WTC11 (cell line): ENCODE data around the gene SF3B1. TPM values are rescaled to one million over a fixed set of nuclear protein-coding genes. Genes with fewer than 3 reads are reported as not detected.

ENCODE experiments used
- ATAC-seq: fragments of 200-7000 bp; cut with Tn5 transposase; 2 replicates; pipeline ENCODE4 v1.10.0; 2021; ENCODE audit warnings: mild to moderate bottlenecking, moderate library complexity
- CTCF ChIA-PET: fragments of 300-600 bp; sonication (Branson Sonifier 250); formaldehyde crosslinking; loops from one replicate; lab custom pipeline; 2021; ENCODE audit warnings: antibody characterized with exemption; lab: Charles Lee
- POLR2A ChIA-PET: fragments of 350-600 bp; sonication (Branson Sonifier 250); formaldehyde crosslinking; loops from one replicate; lab custom pipeline; 2021; ENCODE audit warnings: antibody characterized with exemption; lab: Charles Lee
- DNase-seq: peaks from one replicate; pipeline ENCODE4 v3.0.0; 2021; ENCODE audit warnings: low spot score
- H3K27ac Mint-ChIP-seq: 2 replicates; pipeline ENCODE4 v1.8.0; 2021; ENCODE audit warnings: mixed read lengths
- H3K27me3 Mint-ChIP-seq: 2 replicates; pipeline ENCODE4 v1.8.0; 2021; ENCODE audit warnings: low read depth, mild to moderate bottlenecking, moderate library complexity, mixed read lengths
- H3K36me3 Mint-ChIP-seq: 2 replicates; pipeline ENCODE4 v1.8.0; 2021; ENCODE audit warnings: mixed read lengths
- H3K4me1 Mint-ChIP-seq: 2 replicates; pipeline ENCODE4 v1.8.0; 2022; ENCODE audit warnings: mixed read lengths
- H3K4me3 Mint-ChIP-seq: 2 replicates; pipeline ENCODE4 v1.8.0; 2021; ENCODE audit warnings: mild to moderate bottlenecking, moderate library complexity, mixed read lengths
- H3K9me3 Mint-ChIP-seq: 2 replicates; pipeline ENCODE4 v1.8.0; 2021; ENCODE audit warnings: mixed read lengths
- ATF1 ChIP-seq: sonication (generic); formaldehyde crosslinking; IDR thresholded peaks from 2 replicates; pipeline ENCODE4 v1.8.1; 2023; ENCODE audit warnings: mild to moderate bottlenecking, moderate library complexity, missing genetic modification reagents
- FOXK1 ChIP-seq: sonication (generic); formaldehyde crosslinking; IDR thresholded peaks from 2 replicates; pipeline ENCODE4 v1.8.0; 2022; ENCODE audit warnings: mild to moderate bottlenecking, moderate library complexity, missing genetic modification reagents
- FOXP1 ChIP-seq: sonication (generic); formaldehyde crosslinking; IDR thresholded peaks from 2 replicates; pipeline ENCODE4 v1.8.0; 2022; ENCODE audit warnings: missing genetic modification reagents, mild to moderate bottlenecking, moderate library complexity, borderline replicate concordance
- JUN ChIP-seq: sonication (generic); formaldehyde crosslinking; IDR thresholded peaks from 2 replicates; pipeline ENCODE4 v1.8.0; 2023; ENCODE audit warnings: mild to moderate bottlenecking, missing genetic modification reagents
- MXD4 ChIP-seq: fragments of 250-450 bp; sonication (Bioruptor Pico); IDR thresholded peaks from 2 replicates; pipeline ENCODE4 v1.8.0; 2021; ENCODE audit warnings: mild to moderate bottlenecking, moderate library complexity, borderline replicate concordance
- NR1H2 ChIP-seq: sonication (generic); formaldehyde crosslinking; IDR thresholded peaks from 2 replicates; pipeline ENCODE4 v1.9.0; 2021; ENCODE audit warnings: mild to moderate bottlenecking, moderate library complexity, missing genetic modification reagents
- NR3C1 ChIP-seq: sonication (generic); formaldehyde crosslinking; conservative IDR thresholded peaks from 2 replicates; pipeline ENCODE4 v1.8.1; 2023; ENCODE audit warnings: low read depth, mild to moderate bottlenecking, missing genetic modification reagents
- ZBTB21 ChIP-seq: sonication (generic); formaldehyde crosslinking; IDR thresholded peaks from 2 replicates; pipeline ENCODE4 v1.8.1; 2023; ENCODE audit warnings: mild to moderate bottlenecking, missing genetic modification reagents, borderline replicate concordance
- ZNF263 ChIP-seq: sonication (generic); formaldehyde crosslinking; IDR thresholded peaks from 2 replicates; pipeline ENCODE4 v1.8.1; 2022; ENCODE audit warnings: low read depth, mild to moderate bottlenecking, moderate library complexity, missing genetic modification reagents
- ZNF396 ChIP-seq: fragments of 250-450 bp; sonication (Bioruptor Pico); IDR thresholded peaks from 2 replicates; pipeline ENCODE4 v1.8.0; 2021; ENCODE audit warnings: mild to moderate bottlenecking, moderate library complexity, borderline replicate concordance
- ZNF416 ChIP-seq: fragments of 250-450 bp; sonication (Bioruptor Pico); IDR thresholded peaks from 2 replicates; pipeline ENCODE4 v1.9.0; 2021; ENCODE audit warnings: mild to moderate bottlenecking, inconsistent platforms
- total RNA-seq: library from RNA; stranded (reverse); gene quantifications from 3 replicates; pipeline ENCODE4 v1.2.3, GENCODE V29; 2021
- TF ChIP-seq, protein P1 (sequence below): fragments of 250-450 bp; sonication (Bioruptor Pico); IDR thresholded peaks from 2 replicates; pipeline ENCODE4 v1.9.0; 2021; ENCODE audit warnings: moderate library complexity, mild to moderate bottlenecking, inconsistent platforms, borderline replicate concordance
- TF ChIP-seq, protein P2 (sequence below): sonication (generic); formaldehyde crosslinking; IDR thresholded peaks from 2 replicates; pipeline ENCODE4 v1.8.1; 2023; ENCODE audit warnings: mild to moderate bottlenecking, missing genetic modification reagents
- TF ChIP-seq, protein P3 (sequence below): sonication (generic); formaldehyde crosslinking; IDR thresholded peaks from 2 replicates; pipeline ENCODE4 v1.8.1; 2022; ENCODE audit warnings: low read depth, missing genetic modification reagents, borderline replicate concordance
- TF ChIP-seq, protein P4 (sequence below): sonication (generic); formaldehyde crosslinking; conservative IDR thresholded peaks from 2 replicates; pipeline ENCODE4 v1.8.1; 2023; ENCODE audit warnings: mild to moderate bottlenecking, low read depth, missing genetic modification reagents, moderate library complexity
- TF ChIP-seq, protein P5 (sequence below): sonication (generic); formaldehyde crosslinking; IDR thresholded peaks from 2 replicates; pipeline ENCODE4 v1.8.1; 2022; ENCODE audit warnings: mild to moderate bottlenecking, missing genetic modification reagents, moderate library complexity, borderline replicate concordance
- TF ChIP-seq, protein P6 (sequence below): sonication (generic); formaldehyde crosslinking; IDR thresholded peaks from 2 replicates; pipeline ENCODE4 v1.8.0; 2022; ENCODE audit warnings: missing genetic modification reagents
- TF ChIP-seq, protein P7 (sequence below): sonication (generic); formaldehyde crosslinking; IDR thresholded peaks from 2 replicates; pipeline ENCODE4 v1.8.0; 2022; ENCODE audit warnings: mild to moderate bottlenecking, missing genetic modification reagents

SF3B1 gene
- total RNA-seq, 1 experiment from 2014 or later, result 321 TPM

DNA sequence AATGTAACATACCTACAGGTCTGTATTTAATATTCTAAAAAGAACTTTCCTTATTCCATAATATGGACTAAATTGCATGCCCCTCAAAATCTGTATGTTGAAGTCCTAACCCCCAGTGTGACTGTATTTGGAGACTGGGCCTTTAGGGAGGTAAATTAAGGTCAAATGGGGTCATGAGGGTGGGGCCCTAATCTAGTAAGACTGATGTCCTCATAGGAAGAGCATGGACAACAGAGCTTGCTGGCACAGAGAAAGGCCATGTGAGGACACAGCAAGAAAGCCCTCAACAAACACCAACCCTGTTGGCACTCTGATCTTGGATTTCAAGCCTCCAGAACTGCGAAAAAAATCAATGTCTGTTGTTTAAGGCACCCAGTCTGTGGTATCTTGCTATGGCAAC lies 18.6 kb downstream of the SF3B1 start:
- CTCF ChIA-PET, result no interaction called here
- POLR2A ChIA-PET, result interaction anchor here (0.8 kb wide), 1 partner anchor 9 kb away, joined by 6 read pairs; no protein-coding TSS in a partner anchor
- TF ChIP-seq ZNF263 (CRISPR knock-in tag) (no peak), JUN (CRISPR knock-in tag) (no peak), NR3C1 (CRISPR knock-in tag) (no peak), FOXP1 (CRISPR knock-in tag) (no peak), FOXK1 (CRISPR knock-in tag) (no peak), ZNF416 (CRISPR knock-in tag) (no peak), ZBTB21 (CRISPR knock-in tag) (no peak), MXD4 (no peak)
- TF ChIP-seq, protein P1, sequence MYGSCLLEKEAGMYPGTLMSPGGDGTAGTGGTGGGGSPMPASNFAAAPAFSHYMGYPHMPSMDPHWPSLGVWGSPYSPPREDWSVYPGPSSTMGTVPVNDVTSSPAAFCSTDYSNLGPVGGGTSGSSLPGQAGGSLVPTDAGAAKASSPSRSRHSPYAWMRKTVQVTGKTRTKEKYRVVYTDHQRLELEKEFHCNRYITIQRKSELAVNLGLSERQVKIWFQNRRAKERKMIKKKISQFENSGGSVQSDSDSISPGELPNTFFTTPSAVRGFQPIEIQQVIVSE (CRISPR knock-in tag), result no peak
- no peak for ATAC-seq
- Mint-ChIP-seq H3K4me3 (no peak overlapping the region), H3K36me3 (peaks cover 68% of the 10 kb centered on the region), H3K27me3 (no peaks in the 10 kb centered on the region), H3K4me1 (no peaks in the 10 kb centered on the region), H3K27ac (no peak overlapping the region), H3K9me3 (no peaks in the 10 kb centered on the region)
- DNase-seq, result no peak

DNA sequence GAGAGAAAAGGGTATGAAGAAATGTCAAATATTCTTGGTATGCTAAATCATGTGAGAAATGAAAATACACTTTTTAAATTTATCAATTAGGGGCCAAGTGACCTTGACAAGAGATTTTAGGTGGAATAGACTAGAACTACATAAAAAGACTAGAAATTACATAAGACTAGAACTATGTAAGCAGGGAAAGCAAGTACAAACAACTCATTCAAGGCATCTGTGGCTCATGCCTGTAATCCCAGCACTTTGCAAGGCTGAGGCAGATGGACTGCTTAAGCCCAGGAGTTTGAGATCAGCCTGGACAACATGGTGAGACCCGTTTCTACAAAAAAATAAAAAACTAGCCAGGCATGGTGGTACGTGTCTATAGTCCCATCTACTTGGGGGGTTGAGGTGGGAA lies 20.3 kb downstream of the SF3B1 start:
- Mint-ChIP-seq H3K36me3 (peaks cover 70% of the 10 kb centered on the region), H3K4me3 (no peak overlapping the region), H3K27ac (no peak overlapping the region), H3K9me3 (no peaks in the 10 kb centered on the region), H3K4me1 (no peaks in the 10 kb centered on the region), H3K27me3 (no peaks in the 10 kb centered on the region)
- ChIA-PET POLR2A (no interaction called here), CTCF (no interaction called here)
- DNase-seq (no peak), ATAC-seq (no peak)
- no peak for TF ChIP-seq NR1H2 (CRISPR knock-in tag)
- TF ChIP-seq, protein P2, sequence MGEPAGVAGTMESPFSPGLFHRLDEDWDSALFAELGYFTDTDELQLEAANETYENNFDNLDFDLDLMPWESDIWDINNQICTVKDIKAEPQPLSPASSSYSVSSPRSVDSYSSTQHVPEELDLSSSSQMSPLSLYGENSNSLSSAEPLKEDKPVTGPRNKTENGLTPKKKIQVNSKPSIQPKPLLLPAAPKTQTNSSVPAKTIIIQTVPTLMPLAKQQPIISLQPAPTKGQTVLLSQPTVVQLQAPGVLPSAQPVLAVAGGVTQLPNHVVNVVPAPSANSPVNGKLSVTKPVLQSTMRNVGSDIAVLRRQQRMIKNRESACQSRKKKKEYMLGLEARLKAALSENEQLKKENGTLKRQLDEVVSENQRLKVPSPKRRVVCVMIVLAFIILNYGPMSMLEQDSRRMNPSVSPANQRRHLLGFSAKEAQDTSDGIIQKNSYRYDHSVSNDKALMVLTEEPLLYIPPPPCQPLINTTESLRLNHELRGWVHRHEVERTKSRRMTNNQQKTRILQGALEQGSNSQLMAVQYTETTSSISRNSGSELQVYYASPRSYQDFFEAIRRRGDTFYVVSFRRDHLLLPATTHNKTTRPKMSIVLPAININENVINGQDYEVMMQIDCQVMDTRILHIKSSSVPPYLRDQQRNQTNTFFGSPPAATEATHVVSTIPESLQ (CRISPR knock-in tag), result no peak
- TF ChIP-seq, protein P3, sequence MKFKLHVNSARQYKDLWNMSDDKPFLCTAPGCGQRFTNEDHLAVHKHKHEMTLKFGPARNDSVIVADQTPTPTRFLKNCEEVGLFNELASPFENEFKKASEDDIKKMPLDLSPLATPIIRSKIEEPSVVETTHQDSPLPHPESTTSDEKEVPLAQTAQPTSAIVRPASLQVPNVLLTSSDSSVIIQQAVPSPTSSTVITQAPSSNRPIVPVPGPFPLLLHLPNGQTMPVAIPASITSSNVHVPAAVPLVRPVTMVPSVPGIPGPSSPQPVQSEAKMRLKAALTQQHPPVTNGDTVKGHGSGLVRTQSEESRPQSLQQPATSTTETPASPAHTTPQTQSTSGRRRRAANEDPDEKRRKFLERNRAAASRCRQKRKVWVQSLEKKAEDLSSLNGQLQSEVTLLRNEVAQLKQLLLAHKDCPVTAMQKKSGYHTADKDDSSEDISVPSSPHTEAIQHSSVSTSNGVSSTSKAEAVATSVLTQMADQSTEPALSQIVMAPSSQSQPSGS, result no peak
- no peak for TF ChIP-seq ATF1 (CRISPR knock-in tag)
- TF ChIP-seq, protein P4, sequence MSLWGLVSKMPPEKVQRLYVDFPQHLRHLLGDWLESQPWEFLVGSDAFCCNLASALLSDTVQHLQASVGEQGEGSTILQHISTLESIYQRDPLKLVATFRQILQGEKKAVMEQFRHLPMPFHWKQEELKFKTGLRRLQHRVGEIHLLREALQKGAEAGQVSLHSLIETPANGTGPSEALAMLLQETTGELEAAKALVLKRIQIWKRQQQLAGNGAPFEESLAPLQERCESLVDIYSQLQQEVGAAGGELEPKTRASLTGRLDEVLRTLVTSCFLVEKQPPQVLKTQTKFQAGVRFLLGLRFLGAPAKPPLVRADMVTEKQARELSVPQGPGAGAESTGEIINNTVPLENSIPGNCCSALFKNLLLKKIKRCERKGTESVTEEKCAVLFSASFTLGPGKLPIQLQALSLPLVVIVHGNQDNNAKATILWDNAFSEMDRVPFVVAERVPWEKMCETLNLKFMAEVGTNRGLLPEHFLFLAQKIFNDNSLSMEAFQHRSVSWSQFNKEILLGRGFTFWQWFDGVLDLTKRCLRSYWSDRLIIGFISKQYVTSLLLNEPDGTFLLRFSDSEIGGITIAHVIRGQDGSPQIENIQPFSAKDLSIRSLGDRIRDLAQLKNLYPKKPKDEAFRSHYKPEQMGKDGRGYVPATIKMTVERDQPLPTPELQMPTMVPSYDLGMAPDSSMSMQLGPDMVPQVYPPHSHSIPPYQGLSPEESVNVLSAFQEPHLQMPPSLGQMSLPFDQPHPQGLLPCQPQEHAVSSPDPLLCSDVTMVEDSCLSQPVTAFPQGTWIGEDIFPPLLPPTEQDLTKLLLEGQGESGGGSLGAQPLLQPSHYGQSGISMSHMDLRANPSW, result no peak
- TF ChIP-seq, protein P5, sequence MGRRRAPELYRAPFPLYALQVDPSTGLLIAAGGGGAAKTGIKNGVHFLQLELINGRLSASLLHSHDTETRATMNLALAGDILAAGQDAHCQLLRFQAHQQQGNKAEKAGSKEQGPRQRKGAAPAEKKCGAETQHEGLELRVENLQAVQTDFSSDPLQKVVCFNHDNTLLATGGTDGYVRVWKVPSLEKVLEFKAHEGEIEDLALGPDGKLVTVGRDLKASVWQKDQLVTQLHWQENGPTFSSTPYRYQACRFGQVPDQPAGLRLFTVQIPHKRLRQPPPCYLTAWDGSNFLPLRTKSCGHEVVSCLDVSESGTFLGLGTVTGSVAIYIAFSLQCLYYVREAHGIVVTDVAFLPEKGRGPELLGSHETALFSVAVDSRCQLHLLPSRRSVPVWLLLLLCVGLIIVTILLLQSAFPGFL, result no peak
- TF ChIP-seq, protein P6, sequence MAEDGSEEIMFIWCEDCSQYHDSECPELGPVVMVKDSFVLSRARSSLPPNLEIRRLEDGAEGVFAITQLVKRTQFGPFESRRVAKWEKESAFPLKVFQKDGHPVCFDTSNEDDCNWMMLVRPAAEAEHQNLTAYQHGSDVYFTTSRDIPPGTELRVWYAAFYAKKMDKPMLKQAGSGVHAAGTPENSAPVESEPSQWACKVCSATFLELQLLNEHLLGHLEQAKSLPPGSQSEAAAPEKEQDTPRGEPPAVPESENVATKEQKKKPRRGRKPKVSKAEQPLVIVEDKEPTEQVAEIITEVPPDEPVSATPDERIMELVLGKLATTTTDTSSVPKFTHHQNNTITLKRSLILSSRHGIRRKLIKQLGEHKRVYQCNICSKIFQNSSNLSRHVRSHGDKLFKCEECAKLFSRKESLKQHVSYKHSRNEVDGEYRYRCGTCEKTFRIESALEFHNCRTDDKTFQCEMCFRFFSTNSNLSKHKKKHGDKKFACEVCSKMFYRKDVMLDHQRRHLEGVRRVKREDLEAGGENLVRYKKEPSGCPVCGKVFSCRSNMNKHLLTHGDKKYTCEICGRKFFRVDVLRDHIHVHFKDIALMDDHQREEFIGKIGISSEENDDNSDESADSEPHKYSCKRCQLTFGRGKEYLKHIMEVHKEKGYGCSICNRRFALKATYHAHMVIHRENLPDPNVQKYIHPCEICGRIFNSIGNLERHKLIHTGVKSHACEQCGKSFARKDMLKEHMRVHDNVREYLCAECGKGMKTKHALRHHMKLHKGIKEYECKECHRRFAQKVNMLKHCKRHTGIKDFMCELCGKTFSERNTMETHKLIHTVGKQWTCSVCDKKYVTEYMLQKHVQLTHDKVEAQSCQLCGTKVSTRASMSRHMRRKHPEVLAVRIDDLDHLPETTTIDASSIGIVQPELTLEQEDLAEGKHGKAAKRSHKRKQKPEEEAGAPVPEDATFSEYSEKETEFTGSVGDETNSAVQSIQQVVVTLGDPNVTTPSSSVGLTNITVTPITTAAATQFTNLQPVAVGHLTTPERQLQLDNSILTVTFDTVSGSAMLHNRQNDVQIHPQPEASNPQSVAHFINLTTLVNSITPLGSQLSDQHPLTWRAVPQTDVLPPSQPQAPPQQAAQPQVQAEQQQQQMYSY, result no peak
- TF ChIP-seq, protein P7, sequence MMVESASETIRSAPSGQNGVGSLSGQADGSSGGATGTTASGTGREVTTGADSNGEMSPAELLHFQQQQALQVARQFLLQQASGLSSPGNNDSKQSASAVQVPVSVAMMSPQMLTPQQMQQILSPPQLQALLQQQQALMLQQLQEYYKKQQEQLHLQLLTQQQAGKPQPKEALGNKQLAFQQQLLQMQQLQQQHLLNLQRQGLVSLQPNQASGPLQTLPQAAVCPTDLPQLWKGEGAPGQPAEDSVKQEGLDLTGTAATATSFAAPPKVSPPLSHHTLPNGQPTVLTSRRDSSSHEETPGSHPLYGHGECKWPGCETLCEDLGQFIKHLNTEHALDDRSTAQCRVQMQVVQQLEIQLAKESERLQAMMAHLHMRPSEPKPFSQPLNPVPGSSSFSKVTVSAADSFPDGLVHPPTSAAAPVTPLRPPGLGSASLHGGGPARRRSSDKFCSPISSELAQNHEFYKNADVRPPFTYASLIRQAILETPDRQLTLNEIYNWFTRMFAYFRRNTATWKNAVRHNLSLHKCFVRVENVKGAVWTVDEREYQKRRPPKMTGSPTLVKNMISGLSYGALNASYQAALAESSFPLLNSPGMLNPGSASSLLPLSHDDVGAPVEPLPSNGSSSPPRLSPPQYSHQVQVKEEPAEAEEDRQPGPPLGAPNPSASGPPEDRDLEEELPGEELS (CRISPR knock-in tag), result no peak
- no peak for TF ChIP-seq ZNF396 (CRISPR knock-in tag)
